ENCODE data around the gene CFAP107.

DNA sequence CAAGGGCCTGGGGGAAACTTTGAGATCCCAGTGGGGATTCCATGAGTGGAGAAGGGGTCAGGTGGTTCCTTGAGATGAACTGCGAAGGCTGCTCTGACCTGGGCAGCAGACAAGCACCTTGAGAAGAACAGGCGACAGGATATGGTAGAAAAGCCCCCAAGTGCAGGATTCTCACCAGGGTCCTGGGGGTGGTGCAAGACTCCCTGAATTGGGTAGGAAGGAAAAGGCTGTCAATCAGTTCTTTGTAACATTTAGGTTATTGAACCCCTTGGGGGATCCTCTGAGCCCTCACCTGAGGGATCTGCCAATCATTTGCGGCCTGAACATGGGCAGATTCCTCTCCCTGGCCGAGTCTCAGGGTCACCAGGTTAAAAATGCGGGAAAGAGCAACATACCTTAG lies 25.2 kb downstream of the CFAP107 start:
- TF ChIP-seq, protein P1, sequence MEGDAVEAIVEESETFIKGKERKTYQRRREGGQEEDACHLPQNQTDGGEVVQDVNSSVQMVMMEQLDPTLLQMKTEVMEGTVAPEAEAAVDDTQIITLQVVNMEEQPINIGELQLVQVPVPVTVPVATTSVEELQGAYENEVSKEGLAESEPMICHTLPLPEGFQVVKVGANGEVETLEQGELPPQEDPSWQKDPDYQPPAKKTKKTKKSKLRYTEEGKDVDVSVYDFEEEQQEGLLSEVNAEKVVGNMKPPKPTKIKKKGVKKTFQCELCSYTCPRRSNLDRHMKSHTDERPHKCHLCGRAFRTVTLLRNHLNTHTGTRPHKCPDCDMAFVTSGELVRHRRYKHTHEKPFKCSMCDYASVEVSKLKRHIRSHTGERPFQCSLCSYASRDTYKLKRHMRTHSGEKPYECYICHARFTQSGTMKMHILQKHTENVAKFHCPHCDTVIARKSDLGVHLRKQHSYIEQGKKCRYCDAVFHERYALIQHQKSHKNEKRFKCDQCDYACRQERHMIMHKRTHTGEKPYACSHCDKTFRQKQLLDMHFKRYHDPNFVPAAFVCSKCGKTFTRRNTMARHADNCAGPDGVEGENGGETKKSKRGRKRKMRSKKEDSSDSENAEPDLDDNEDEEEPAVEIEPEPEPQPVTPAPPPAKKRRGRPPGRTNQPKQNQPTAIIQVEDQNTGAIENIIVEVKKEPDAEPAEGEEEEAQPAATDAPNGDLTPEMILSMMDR (IDR thresholded peaks at IDR 0.05) = no peak
- no peak for TF ChIP-seq POLR2A (IDR thresholded peaks at IDR 0.05)
